HG03064 (cell line): ENCODE results near the gene PRDM13.

Experiments
- ATAC-seq: cut with Tn5 transposase; IDR thresholded peaks from one replicate; pipeline ENCODE4 v1.9.1; 2021; ENCODE audit warnings: low read depth; ENCODE audit not compliant: unreplicated experiment

PRDM13 gene

DNA sequence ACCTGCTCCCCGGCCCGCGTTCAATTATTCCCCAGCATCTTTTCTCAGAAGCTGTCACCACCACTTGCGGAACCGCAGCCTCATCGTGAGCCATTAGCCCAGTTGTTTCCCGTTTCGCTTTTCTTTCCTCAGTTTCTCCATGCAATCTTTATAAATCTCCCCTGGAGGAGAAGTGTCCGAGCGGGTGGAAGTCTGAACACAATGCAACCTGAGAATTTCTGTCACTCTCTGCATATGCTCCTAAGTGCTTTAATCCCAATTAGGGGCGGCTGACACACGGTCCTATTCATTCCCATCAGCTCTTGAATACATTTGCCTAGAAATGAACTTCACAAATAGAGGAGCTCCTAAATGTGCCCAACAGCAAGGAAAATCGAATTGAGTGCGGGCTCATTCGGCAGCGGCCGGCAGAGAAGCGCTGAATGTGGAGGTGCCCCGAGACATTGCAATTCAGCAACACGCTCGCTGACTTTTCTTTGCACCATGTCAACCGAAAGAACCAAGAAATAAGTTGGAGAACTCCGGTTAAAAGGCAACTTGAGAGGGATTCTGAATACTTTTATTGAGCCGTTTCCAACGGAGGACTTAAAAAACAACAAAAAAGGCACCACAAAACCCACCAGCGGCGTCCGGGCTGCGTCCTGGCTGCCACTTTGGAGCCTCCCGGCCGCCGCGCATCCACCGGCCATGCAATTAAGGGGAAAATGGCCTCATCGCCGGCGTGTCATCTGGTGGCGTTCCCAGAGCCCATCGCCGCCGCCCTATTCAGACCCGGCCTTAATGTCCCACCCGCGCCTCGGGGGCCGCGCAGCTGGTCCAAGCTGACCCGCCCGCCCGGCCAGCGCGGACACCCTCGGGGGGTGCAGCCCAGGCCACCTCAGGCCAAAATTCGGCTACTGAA lies 3.9 kb upstream of the PRDM13 start:
- no peak for ATAC-seq

DNA sequence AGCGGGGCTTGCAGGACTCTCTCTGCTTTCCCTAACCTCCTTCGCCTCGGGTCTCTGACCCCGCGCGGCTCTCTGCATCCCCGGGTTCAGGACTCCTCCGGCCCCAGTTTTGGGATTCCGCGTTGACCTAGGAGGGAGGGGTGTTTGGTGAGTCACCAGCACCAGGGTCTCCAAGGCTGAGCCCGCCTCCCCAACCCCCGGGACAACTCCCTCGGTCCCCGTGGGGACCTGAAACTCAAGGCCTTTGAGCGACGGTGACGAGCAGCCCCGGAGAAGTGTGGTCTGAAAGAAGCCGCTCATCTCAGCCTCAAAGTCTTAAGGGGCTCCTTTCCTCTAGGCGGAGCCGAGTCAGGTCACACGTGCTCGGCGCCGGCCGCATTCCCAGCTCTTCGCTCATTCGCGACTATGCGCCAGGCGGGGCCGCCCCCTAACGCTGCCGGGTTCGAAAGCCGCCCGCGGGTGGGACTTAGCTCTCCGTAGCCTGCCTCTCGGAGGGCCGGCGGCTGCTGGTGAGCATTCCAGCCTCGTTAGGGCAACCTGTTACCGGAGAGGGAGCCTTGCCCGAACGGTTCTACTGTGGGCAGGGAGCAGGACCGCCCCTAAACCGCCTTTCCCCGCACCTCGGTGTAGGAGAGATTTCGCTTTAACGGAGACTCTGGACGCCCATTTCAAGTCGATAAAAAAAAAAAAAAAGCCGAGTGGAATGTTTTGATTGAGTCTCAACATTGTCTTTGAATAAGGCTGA lies 3.0 kb upstream of the PRDM13 start:
- no peak for ATAC-seq

DNA sequence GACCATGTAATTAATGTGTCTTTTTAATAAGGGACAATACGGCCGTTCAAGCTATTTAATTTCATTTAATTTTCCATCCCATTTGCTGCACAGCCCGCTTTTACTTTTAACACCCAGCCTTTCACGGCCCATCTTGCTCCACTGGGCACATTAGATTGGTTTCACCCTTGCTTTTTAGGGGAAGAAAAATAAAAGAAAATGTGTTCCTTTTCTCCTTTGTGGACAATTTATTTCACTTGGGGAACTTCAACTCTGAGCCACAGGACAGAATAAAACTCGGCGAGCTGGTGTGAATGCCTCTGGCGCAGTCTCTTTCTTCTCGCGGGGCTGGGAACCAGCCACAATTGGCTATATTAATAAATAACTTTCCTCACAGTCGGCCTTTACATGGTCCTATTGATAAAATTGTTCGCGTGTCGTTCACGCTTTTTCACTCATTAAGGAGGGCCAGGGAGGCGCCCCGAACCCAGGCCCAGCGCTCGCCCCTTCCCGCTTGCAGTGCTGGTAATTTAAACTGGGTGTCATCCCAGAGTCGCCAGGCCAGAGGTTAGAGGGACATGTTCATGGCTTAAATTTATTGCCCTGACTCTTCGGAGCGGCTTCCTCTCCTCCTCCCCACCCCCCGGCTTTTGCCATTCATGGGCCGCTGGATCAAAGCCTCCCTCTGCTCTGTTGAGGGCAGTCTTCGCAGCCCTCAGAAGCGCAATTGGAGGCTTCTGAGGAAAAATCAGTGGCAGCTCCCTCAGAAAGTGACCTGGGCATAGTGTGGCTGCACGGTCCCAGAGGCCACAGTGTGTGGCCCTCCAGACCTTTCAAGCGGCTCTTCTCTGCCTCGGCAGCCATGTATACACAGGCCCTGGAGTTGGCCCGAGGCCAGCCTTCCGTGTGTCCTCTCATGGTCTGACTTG lies 2.2 kb upstream of the PRDM13 start:
- no peak for ATAC-seq

DNA sequence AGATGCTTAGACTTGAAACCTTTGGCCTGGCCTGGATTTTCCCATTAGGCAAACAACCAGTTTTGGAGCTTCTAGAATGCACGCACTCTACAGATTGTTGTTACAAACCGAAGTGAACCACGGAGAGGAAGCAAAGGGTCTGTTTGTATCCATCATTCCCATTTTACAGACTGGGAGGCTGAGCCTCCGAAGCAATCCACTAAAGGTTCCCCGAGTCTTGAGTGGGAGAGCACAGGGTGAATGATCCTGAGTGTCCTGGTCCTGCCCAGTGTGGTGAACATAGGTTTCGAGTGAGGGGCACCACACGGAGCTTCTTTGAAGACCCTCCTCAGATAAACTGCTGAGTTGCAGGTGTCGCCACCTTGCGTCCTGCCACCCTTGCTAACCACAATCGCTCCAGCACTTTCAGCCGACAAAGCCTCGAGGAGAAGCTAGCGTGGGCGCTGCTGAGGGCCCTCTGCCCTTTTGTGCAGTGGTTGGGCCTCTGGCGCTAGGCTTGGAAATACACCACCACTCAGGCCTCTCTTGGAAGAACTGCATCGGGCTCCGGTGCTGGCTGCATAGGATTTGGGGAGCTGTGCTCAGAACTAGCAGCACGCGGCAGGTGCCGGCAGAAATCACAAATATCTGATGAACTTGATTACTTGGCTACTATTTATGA lies 1.4 kb upstream of the PRDM13 start:
- no peak for ATAC-seq

DNA sequence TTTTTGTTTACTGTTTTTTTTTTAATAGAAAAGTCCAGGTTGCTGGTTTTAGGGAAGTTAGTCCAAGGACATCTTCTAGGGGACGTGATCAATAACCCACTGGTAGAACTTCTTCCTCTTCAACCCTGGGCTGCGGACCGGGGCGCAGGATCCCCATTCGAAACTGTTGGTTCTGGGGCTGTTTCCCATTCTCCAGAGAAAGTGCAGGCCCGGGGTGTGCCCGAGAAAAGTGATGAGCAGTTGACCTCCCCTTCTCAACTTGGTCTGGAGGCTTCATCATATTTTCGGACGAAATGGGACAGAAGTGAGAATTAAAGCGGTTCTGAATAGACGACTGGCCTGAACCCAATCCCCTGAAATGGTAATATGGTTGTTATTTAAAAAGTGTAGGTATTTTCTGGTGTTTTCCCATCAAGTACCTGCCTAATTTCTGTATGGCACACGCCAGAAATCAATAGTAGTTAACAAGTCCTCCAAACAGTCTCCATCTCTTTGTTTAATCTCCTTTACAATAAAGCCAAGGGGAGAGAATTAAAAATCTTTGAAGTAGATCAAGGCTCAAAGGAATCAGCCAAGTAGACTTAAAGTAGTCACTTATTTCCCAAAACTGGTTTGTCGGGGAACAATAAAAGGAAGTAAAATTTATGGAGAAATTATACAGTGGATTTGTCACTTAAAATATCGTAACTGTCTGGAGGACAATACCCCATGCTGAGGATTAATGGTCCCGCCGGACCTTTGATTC lies 550 bp upstream of the PRDM13 start:
- ATAC-seq: no peak

DNA sequence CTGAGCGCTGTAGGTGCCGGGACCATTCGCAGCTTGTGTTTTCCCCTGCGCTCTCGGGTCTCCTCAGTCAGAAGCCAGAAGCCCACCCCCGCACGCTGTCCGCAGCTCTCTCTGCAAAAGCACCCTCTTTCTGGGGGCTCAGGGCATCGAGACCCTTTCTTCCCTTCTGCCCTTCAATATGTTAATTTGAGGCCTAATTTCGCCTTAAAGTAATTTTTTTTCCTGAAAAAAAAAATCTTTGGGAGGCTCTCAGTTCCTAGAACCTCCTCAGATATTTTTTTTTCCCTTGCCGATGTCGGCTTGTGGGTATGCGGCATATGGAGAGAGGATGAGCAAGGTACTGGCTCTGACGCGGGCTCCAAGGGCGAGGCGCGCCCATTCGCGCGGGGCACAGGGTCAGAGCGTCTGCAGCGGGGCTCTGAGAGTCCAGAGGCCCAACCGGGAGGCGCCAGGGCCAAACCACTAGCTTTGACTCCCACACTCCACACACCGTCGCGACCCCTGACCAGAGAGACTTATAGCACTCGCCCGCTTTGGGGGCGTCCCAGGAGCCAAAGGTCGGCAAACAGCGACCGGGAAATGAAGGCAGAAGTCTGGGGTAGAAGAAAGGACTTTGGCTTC lies 893 bp downstream of the PRDM13 start:
- no peak for ATAC-seq

DNA sequence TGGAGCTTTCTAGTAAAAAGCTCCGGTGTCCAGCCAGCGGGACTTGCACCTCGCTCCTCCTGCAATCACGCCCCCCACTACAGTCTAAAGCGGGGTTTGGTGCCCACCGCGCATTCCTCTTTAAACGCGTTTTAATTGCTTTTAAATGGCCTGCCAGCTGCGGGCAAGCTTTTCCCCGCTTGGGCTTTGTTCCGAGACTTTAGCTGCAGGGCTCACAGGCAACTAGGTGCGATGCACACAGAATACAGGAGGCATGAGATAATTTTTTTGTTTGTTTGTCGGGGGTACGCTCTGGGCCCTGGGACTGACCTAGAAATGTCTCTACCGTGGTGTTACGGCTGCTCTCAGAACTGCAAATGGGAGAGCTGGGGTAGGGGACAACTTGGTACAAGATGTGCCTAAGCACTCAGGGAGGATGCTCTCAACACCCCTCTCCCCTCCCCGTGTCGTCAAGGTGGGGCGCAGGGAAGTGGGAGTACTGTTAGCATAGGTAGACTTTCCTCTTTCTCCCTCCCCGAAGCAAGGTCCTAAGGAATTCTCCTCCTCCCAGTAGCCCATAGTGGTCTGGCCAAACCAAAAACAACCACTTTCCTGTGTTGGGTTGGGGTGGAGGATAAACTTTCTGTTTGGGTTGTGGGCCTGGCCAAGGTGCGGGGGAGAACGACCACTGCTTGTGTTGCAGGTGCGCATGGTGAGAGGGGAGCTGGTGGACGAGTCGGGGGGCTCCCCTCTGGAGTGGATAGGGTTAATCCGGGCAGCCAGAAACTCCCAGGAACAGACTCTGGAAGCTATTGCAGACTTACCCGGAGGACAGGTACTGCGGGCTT lies 1.6 kb downstream of the PRDM13 start:
- ATAC-seq: no peak

DNA sequence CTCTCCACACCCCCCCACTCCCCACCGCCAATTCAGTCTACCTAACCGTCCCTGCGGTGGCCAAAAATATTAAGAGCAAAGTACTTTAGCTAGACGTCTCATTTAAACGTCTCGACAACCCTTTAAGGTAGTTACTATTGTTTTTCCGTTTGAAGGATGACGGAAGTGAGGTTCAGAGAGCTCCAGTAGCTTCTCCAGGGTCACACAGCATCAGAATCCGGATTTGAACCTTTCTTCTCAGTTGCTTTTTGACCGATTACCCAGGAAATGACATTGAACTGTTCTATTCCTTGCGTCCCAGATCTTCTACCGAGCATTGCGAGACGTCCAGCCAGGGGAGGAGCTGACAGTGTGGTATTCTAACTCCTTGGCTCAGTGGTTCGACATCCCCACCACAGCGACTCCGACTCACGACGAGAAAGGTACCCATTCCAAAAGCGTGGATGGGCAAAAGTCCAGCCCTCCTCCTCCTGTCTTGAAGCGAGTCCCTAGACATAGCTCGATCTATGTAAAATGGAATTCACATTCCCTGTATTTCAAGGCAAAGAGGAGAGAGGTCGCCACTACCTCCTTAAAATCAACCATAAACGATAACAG lies 2.4 kb downstream of the PRDM13 start:
- no peak for ATAC-seq

DNA sequence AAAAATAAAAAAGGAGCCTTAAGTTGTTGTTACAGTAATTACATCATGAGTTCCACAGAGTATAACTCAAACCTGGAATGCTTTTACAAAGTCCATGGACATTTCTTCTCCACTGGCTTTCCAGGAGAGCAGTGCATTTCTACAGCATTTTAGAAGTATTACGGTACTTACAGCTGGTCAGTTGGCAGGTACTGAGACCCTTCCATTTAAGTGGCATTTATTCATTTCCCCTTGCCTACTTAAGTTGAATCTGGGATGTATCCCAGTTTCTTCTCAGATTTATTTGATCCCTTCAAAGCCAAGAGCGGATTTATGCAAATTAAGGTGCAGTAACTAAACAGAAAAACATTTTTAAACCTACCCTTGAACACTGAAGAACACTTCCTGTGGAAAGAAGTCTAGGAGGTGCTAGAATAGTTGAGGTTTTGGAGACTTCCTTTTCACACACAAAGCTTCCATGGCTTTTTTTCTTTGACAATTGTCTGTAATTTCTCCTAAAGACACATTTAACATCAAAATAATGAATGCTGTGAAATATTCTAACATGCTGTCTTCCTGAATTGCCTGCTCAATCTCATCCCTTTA lies 3.4 kb downstream of the PRDM13 start:
- no peak for ATAC-seq

DNA sequence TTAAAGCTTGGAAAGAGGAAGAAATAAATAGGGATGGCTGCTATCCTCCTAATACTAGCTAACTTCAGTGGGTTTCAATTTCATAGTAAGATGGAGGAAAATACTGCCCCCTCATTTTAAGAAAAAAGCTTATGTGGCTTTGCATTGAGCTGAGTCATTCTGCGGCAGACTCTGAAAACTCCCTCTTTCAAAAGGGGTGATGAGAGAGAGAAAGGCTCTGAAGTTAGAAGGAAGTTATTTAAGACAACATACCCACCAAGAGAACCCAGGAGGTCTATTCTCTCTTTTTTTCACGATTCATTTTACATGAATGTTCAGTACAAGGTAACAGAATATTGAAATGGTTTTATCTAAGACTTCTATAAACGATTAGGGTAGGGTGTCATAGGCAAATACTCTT lies 4.5 kb downstream of the PRDM13 start:
- ATAC-seq: peak; percentile 46

DNA sequence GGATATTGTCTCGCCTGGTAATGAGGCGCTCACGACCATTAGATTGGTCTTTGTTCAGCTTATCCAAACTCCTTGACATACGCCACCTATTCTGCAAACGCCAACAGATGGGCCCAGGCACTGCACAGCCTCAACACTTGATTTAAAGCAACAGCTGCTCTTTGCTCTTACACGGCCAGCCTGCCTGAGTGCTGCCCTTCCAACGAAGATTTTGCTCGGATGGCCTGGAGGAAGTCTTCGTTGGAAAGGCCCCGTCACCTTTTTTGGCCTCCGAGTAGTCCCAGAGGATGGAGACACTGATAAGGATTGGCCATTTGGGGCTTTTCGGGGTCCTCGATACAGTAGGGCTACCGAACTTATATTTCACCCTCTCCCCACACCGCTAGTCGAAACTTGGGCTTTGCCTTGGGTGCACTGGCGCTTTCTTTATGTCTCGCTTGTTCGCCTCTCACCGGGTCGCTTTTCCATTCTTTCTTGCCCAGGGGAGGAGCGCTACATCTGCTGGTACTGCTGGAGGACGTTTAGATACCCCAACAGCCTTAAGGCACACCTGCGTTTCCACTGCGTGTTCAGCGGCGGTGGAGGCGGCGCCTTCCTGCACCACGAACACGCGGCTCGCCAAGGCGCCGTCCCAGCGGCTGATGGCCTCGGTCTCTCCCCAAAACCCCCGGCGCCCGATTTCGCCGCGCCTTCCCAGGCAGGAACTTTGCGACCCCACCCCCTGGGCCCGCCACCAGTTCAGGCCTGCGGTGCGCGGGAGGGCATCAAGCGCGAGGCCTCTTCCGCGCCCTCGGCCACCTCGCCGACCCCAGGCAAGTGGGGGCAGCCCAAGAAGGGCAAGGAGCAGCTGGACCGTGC lies 6.1 kb downstream of the PRDM13 start:
- peak; percentile 4 for ATAC-seq

DNA sequence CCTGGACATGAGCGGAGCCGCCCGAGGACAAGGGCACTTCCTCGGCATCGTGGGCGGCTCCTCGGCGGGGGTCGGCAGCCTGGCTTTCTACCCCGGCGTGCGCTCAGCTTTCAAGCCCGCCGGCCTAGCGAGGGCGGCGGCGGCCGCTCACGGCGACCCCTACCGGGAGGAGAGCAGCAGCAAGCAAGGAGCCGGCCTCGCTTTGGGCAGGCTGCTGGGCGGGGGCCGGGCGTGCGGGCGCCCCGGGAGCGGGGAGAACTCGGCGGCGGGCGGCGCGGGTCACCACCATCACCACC lies 6.7 kb downstream of the PRDM13 start:
- peak; percentile 70 for ATAC-seq

DNA sequence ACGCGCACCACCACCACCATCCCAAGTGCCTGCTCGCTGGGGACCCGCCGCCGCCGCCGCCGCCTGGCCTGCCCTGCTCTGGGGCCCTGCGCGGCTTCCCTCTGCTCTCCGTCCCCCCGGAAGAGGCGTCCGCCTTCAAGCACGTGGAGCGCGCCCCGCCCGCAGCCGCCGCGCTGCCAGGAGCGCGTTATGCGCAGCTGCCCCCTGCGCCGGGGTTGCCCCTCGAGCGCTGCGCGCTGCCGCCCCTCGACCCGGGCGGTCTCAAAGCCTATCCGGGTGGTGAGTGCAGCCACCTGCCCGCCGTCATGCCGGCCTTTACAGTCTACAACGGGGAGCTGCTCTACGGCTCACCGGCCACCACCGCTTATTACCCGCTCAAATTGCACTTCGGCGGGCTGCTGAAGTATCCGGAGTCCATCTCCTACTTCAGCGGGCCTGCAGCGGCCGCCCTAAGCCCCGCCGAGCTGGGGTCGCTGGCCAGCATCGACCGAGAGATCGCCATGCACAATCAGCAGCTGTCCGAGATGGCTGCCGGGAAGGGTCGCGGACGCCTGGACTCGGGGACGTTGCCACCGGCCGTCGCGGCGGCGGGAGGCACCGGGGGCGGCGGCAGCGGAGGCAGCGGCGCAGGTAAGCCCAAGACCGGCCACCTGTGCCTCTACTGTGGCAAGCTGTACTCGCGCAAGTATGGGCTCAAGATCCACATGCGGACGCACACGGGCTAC lies 7.2 kb downstream of the PRDM13 start:
- ATAC-seq: peak; percentile 72

DNA sequence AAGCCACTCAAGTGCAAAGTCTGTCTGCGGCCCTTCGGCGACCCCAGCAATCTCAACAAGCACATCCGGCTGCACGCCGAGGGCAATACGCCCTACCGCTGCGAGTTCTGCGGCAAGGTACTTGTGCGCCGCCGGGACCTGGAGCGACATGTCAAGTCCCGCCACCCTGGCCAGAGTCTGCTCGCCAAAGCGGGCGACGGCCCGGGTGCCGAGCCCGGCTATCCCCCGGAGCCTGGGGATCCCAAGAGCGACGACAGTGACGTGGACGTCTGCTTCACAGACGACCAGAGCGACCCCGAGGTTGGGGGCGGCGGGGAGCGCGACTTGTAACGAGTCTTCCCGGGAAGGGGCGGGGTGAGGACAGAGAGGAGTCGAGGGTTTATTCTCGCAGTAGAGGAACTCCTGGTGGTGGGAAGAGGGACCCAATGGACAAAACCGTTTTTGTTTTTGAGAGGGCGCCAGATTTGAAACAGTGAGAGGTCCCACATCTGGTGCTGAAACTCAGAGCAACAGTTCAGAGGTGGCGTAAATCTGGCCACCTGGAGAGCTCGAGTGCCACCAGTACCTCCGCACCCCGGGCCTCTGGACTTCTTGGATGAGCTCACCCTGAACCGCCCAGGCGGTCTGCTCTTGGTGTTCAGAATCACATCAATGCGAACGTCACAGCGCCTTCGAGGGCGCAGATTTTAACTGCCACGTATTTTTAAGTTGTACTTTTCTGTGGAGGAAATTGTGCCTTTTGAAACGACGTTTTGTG lies 8.0 kb downstream of the PRDM13 start:
- ATAC-seq: peak; percentile 3

DNA sequence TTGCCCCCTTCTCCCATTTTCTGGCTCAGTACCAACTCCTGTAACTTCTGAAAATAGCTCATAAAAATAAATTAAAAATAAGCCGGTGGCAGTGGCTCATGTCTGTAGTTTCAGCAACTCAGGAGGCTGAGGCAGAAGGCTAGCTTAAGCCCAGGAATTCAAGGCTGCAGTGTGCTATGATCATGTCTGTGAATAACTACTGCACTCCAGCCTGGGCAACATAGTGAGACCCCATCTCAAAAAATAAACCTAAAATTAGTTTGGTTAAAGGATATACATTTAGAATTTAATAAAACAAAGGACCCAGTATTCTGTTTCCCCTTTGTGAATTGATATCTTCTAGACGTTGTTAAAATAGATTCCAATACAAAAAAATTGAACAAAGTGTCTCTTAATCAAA lies 10.5 kb downstream of the PRDM13 start:
- no peak for ATAC-seq
